ENCODE results near the gene ZNF578.

DNA sequence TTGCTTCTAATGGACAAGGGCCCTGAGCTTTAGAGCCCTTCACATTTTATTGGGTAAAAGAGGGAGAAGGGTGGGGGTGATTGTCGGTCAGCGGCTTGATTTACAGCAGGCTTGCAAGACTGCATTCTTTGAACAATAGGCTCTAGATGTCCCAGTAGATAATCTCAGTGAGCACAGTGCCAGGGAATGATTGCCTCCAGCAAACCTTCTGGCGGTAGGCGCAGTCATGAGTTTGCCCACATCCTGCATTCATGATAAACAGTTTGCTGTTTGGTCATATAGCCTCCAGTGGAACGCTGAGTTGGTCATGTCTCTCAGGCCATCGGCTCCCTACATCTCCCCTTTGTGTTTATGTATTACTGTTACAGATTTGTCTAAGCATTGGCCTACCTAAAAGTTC is 43.1 kb upstream of the ZNF578 start:
- TF ChIP-seq, protein P1, sequence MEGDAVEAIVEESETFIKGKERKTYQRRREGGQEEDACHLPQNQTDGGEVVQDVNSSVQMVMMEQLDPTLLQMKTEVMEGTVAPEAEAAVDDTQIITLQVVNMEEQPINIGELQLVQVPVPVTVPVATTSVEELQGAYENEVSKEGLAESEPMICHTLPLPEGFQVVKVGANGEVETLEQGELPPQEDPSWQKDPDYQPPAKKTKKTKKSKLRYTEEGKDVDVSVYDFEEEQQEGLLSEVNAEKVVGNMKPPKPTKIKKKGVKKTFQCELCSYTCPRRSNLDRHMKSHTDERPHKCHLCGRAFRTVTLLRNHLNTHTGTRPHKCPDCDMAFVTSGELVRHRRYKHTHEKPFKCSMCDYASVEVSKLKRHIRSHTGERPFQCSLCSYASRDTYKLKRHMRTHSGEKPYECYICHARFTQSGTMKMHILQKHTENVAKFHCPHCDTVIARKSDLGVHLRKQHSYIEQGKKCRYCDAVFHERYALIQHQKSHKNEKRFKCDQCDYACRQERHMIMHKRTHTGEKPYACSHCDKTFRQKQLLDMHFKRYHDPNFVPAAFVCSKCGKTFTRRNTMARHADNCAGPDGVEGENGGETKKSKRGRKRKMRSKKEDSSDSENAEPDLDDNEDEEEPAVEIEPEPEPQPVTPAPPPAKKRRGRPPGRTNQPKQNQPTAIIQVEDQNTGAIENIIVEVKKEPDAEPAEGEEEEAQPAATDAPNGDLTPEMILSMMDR (conservative IDR thresholded peaks at IDR 0.05; ENCODE audit: low read depth, low read length), result no peak
- no peak for TF ChIP-seq FOS (IDR thresholded peaks at IDR 0.05; ENCODE audit: low read depth, low read length)
- TF ChIP-seq POLR2A (IDR thresholded peaks at IDR 0.05; ENCODE audit: low read depth, low read length), result no peak
- no peak for TF ChIP-seq MXI1 (IDR thresholded peaks at IDR 0.05; ENCODE audit: borderline replicate concordance, low read depth, low read length)
- TF ChIP-seq MAFK (IDR thresholded peaks at IDR 0.05; ENCODE audit: low read depth, low read length), result no peak
- no peak for TF ChIP-seq SMC3 (IDR thresholded peaks at IDR 0.05; ENCODE audit: low read depth, low read length)
- TF ChIP-seq RAD21 (IDR thresholded peaks at IDR 0.05; ENCODE audit: low read length), result no peak
- TF ChIP-seq BHLHE40 (IDR thresholded peaks at IDR 0.05; ENCODE audit: low read depth, low read length), result no peak
- TF ChIP-seq CHD1 (IDR thresholded peaks at IDR 0.05; ENCODE audit: low read depth, low read length), result no peak
- no peak for TF ChIP-seq RFX5 (IDR thresholded peaks at IDR 0.05; ENCODE audit: low read depth, low read length)
- TF ChIP-seq MAZ (IDR thresholded peaks at IDR 0.05; ENCODE audit: borderline replicate concordance, low read depth, low read length), result no peak
- no peak for TF ChIP-seq RCOR1 (IDR thresholded peaks at IDR 0.05; ENCODE audit: insufficient replicate concordance, low read length)
- TF ChIP-seq NFE2L2 (IDR thresholded peaks at IDR 0.05; ENCODE audit: low read depth, low read length), result no peak
- TF ChIP-seq USF2 (IDR thresholded peaks at IDR 0.05; ENCODE audit: low read depth, low read length), result no peak
